GM19467 (cell line): Measurements from ENCODE around the gene CLPSL1.

ENCODE experiments used
- ATAC-seq: cut with Tn5 transposase; IDR thresholded peaks from one replicate; pipeline ENCODE4 v1.9.1; 2021; ENCODE audit warnings: mild to moderate bottlenecking, moderate library complexity; ENCODE audit not compliant: unreplicated experiment

Gene CLPSL1

DNA sequence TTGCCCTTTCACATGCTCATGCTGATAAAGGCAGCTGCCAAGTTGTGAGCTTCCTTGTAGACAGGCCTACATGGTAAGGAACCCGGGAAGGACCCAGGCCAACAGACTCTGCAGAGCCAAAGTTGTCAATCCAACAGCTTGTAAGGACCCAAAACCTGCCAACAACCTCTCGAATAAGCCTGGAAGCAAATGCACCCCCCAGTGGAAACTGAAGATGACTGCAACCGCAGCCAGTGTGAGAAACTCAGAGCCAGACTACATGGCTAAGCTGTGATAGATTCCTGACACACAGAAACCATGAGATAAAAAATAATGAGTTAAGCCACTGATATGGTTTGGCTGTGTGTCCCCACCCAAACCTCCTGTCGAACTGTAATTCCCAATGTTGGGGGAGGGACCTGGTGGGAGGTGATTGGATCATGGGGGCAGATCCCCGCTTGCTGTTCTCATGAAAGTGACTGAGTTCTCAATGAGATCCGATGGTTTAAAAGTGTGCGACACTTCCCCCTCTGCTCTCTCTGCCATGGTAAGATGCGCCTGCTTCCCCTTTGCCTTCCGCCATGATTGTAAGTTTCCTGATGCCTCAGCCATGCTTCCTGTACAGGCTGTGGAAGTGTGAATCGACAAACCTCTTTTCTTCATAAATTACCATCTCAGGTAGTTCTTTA is 23.2 kb upstream of the CLPSL1 start:
- no peak for ATAC-seq

- ATAC-seq: no peak
Measured at GRCh38 chr6:35759426-35759825, 21.4 kb upstream of the CLPSL1 start.

DNA sequence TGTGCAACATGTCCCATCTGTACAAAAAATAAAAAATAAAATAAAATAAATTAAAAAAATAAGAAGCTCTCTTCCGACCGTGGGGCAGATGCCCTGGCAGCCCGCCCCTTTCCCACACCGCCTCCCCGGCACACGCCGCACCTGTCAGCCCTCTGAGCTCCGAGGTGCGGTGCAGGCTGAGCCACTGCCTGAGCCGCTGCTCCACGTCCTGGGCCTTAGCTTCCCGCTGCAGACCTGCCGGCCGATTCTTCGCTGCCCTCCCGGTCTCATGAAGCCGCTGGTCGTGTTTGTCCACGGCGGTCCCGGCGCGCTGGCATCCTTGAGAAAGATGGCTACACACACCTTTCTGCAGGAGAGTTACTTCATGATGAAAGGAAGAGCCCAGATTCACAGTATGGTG is 15.1 kb upstream of the CLPSL1 start:
- ATAC-seq: no peak

- ATAC-seq: no peak
Measured at GRCh38 chr6:35769211-35769610, 11.6 kb upstream of the CLPSL1 start.

- no peak for ATAC-seq
Measured at GRCh38 chr6:35771343-35771627, 9.5 kb upstream of the CLPSL1 start.

DNA sequence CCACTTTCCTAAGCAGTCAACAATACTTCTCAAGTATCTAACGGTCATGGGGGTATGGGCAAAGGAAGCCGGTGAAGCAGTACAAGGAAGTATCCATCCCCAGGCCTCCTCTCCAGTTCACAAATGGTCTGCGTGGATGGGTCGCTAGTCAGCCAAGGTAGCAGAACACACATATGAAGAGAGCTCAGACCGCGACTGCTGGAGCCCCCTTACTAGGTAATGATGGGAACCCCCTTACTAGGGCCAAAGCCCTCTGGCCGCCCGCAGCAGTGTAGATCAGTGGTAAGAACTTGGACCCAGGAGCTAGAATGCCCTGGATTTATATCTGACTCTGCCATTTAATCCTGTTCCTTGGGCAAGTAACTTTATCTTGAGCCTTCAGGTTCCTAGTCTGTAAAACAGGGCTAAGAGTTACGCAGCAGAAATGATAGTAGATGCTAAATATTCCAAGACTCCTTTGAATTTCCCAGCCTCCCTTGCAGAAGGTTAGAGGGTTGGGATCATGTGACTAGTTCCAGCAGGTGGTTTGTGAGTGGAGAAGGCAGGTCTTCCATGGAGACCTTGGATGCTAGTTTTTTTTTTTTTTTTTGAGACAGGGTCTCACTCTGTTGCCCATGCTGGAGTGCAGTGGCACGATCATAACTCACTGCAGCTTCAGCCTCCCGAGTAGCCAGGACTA is 6.6 kb upstream of the CLPSL1 start:
- no peak for ATAC-seq

- no peak for ATAC-seq
Measured at GRCh38 chr6:35775031-35775430, 5.8 kb upstream of the CLPSL1 start.

GRCh38 chr6:35776364-35777215 is 4.2 kb upstream of the CLPSL1 start, which contains the start of gene CLPSL2:
Gene CLPSL2 (plus strand): TSS chr6:35776598. CDS start chr6:35776619, 21 bp downstream.
- no peak for ATAC-seq

GRCh38 chr6:35777356-35778102 is 3.3 kb upstream of the CLPSL1 start:
- no peak for ATAC-seq

DNA sequence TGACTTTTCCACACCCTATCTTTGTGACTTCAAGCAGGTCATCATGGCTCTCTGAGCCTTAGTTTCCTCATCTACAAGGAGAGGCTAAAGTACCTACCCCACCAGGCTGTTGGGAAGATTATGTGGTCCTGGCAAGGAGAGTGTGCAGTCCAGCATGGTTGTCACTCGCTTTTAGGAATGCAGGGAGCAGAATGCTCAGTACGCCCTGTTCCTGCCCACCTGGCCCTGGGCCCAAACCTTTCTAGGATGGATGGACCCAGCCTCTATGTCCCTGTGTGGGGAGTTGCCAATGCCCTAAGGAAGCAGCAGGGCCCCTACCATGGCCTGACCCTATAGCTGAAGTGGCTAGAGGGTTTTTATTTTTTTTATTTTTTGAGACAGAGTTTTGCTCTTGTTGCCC is 2.4 kb upstream of the CLPSL1 start:
- ATAC-seq: no peak

DNA sequence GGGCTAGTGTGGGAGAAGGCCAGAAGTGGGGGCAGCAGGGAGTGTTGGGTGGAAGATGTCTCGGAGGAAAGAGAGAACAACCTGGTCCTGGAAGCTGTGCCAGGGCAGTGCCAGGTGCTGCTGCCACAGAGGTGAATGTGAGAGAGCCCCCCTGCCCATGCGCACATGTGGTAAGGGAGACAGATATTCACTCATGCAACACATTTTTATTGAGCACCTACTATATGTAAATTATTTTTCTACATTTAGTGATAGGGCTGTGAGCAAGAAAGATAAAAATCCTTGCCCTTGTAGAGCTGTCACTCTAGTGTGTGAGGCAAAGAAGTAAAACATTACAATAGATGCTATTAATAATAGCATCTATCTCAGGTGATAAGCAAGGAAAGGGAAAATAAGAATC is 471 bp downstream of the CLPSL1 start:
- no peak for ATAC-seq

DNA sequence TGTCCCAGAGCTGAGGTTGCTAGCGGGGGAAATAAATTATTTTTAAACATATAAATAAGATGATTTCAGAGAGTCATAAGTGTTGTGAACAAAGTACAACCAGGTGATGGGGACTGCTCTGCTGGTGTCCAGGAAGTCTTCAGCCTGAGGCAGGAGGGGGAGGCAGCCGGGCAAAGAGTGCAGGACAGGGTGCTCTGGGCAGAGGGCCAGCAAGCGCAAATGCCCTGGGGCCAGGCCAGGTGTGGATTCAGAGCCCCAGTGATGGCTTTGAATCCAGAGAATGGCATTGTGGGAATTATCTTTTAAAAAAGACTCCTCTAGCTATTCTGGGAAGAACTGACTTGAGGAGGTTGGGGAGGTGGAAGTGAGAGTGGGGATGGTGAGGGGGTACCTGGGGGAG is 1.6 kb downstream of the CLPSL1 start:
- ATAC-seq: no peak

DNA sequence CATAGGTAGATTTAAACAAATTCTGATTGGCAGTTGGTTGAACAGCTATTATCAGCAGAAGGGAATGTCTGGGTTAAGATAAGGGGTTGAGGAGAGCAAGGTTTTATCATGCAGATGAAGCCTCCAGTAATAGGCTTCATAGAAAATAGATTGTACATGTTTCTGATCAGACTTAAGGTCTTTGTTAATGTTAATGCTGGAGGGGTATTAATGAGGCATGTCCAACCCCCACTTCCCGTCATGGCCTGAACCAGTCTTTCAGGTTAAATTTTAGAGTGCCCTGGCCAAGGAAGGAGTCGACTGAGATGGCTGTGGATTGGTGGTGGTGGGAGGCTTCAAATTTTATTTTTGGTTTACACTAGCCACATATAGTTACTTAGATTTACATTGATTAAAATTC is 3.4 kb downstream of the CLPSL1 start:
- no peak for ATAC-seq

DNA sequence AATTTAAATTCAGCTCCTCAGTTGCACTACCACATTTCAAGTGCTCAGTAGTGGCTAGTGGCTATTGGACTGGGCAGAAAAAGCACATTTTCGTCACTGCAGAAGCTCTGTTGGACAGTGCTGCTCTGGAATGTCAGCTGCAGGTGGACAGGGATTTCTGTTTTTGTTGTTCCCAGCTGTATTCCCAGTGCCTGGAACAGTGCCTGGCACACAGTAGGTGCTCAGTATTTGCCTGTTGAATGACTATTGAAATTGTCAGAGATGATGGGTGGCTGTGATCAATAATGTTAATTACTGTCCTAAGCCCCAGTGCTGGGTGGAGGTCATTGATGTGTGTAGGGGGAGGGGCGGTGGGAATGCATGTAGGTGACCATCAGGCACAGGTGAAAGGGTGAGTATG is 5.5 kb downstream of the CLPSL1 start:
- no peak for ATAC-seq

GRCh38 chr6:35786810-35787209 is 6.0 kb downstream of the CLPSL1 start:
- ATAC-seq: no peak

DNA sequence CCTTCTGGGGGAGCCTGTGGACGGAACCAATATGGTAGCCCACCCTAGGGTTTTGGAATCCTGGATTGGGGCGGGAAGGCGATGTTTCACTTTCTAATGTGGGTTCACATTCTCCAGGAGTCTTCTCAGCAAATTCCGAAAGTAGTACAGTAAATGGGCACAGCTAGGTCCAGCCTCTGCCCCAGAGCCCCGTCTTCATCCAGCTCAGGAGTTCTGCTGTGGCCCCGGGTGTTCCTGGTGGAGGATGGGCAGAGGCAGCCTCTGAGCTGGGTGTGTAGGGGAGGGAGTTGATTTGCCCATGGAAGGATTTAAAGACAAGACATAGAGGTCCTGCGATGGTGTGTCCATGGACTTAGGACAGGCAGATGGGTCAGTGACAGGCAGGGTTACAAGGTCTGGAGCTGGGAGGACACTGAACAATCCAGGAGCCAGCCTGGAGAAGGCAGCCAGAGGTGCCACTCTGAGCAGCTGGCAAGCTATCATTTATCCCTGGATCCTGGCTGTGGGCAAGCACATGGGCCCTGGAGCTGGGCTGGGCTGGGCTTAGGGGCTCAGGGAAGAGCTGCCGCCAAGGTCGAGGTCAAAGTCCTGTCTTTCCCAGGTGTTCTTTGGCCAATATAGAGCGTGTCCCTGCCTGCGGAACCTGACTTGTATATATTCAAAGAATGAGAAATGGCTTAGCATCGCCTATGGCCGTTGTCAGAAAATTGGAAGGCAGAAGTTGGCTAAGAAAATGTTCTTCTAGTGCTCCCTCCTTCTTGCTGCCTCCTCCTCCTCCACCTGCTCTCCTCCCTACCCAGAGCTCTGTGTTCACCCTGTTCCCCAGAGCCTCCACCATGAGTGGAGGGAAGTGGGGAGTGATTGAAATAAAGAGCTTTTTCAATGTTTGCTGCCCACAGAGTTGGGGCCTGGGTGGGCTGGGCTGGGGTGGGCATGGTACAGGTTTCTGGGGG is 6.7 kb downstream of the CLPSL1 start:
- ATAC-seq: no peak

DNA sequence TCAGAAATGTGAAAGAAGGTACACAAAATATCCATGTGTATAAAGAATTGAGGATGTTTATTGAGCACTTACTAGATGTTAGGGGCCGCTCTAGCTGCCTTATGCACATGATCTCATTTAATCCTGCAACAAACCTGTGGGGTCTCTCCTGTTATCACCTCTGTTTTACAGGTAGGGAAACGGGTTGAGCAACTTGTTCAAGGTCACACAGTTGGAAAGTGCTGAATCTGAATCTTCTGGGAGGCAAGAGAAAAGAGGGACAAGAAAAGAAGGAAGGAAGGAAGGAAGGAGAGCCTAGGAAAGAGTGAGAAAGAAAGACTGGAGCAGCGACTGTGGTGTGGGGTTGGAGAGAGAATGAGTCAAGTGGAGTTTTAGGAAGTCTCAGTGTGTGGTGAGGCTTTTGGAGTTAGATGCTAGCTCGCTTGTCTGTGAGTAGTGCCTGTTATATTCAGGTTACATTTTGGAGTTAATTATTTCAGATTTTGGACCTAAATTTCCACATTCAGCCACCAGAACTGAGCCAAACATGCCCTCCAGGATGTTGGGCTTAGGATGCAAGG is 7.7 kb downstream of the CLPSL1 start:
- no peak for ATAC-seq

GRCh38 chr6:35790683-35791082 is 9.9 kb downstream of the CLPSL1 start:
- ATAC-seq: no peak

- ATAC-seq: no peak
Measured at GRCh38 chr6:35794536-35795452, 14.0 kb downstream of the CLPSL1 start.
